Erythroblast (primary cell): Measurements from ENCODE around the gene AGBL4.

Experiments used
- GATA1 ChIP-seq: IDR thresholded peaks from 2 replicates; pipeline ENCODE4 v1.6.1; 2011; ENCODE audit warnings: low read depth, mild to moderate bottlenecking, control low read depth, low read length, moderate library complexity
- POLR2A ChIP-seq: IDR thresholded peaks from 2 replicates; pipeline ENCODE4 v1.6.1; 2011; ENCODE audit warnings: mild to moderate bottlenecking, low read length

GRCh38 chr1:49204720-49205119 lies 819.0 kb downstream of the AGBL4 start:
- TF ChIP-seq POLR2A, result no peak
- no peak for TF ChIP-seq GATA1
